GM23338 (cell line): ENCODE data around the gene FAM168B. TPM values are rescaled to one million over a fixed set of nuclear protein-coding genes. Genes with fewer than 3 reads are reported as not detected.
A peak's percentile ranks its signal among the peaks of the same experiment; 100 is the strongest.

Experiments
- ATAC-seq: fragments of 200-7000 bp; cut with Tn5 transposase; 3 replicates; pipeline ENCODE4 v1.9.1; 2020
- DNase-seq: peaks from one replicate; pipeline ENCODE4 v3.0.0-alpha.2; 2015; ENCODE audit warnings: low spot score
- H2AFZ ChIP-seq: fragments of 200-600 bp; sonication (generic); 2 replicates; pipeline ENCODE4 v1.8.0; 2016; ENCODE audit warnings: antibody characterized with exemption, mild to moderate bottlenecking, moderate library complexity
- H3F3A ChIP-seq: fragments of 200-600 bp; sonication (generic); replicated peaks from 2 replicates; pipeline ENCODE4 v1.8.0; 2017; ENCODE audit warnings: antibody characterized with exemption, mixed run types, low read depth
- H3K27ac ChIP-seq: fragments of 200-600 bp; sonication (generic); 2 replicates; pipeline ENCODE4 v1.6.1; 2016; ENCODE audit warnings: low read depth
- H3K27me3 ChIP-seq: fragments of 200-600 bp; sonication (generic); 2 replicates; pipeline ENCODE4 v1.8.0; 2016; ENCODE audit warnings: mild to moderate bottlenecking, mixed run types, moderate library complexity; ENCODE audit not compliant: insufficient read depth
- H3K36me3 ChIP-seq: fragments of 200-600 bp; sonication (generic); 2 replicates; pipeline ENCODE4 v1.8.0; 2016; ENCODE audit warnings: mild to moderate bottlenecking; ENCODE audit not compliant: insufficient read depth
- H3K4me1 ChIP-seq: fragments of 200-600 bp; sonication (generic); 2 replicates; pipeline ENCODE4 v1.8.0; 2016; ENCODE audit warnings: mild to moderate bottlenecking, moderate library complexity; ENCODE audit not compliant: insufficient read depth
- H3K4me2 ChIP-seq: fragments of 200-600 bp; sonication (generic); 2 replicates; pipeline ENCODE4 v1.7.1; 2017; ENCODE audit warnings: mixed run types
- H3K4me3 ChIP-seq: fragments of 200-600 bp; sonication (generic); 2 replicates; pipeline ENCODE4 v1.6.1; 2016; ENCODE audit warnings: mixed run types
- H3K79me2 ChIP-seq: fragments of 200-600 bp; sonication (generic); replicated peaks from 2 replicates; pipeline ENCODE4 v1.8.0; 2017; ENCODE audit warnings: mild to moderate bottlenecking; ENCODE audit not compliant: insufficient read depth
- H3K9me2 ChIP-seq: fragments of 200-600 bp; sonication (generic); 2 replicates; pipeline ENCODE4 v1.8.0; 2017; ENCODE audit not compliant: insufficient read depth
- H4K20me1 ChIP-seq: fragments of 200-600 bp; sonication (generic); replicated peaks from 2 replicates; pipeline ENCODE4 v1.8.0; 2017; ENCODE audit warnings: mild to moderate bottlenecking; ENCODE audit not compliant: insufficient read depth
- H3K27ac Mint-ChIP-seq: 2 replicates; pipeline ENCODE4 v1.8.0; 2020; ENCODE audit warnings: inconsistent platforms, mild to moderate bottlenecking, moderate library complexity, mixed read lengths
- H3K27me3 Mint-ChIP-seq: 3 replicates; pipeline ENCODE4 v1.8.0; 2022; ENCODE audit warnings: low read depth, mild to moderate bottlenecking, moderate library complexity, mixed read lengths, inconsistent platforms; ENCODE audit not compliant: insufficient read depth, poor library complexity
- H3K36me3 Mint-ChIP-seq: 3 replicates; pipeline ENCODE4 v1.8.0; 2021; ENCODE audit warnings: low read depth, mild to moderate bottlenecking, inconsistent platforms, moderate library complexity, mixed read lengths
- H3K4me1 Mint-ChIP-seq: 3 replicates; pipeline ENCODE4 v1.8.0; 2020; ENCODE audit warnings: mild to moderate bottlenecking, inconsistent platforms, mixed read lengths
- H3K4me3 Mint-ChIP-seq: 3 replicates; pipeline ENCODE4 v1.8.0; 2021; ENCODE audit warnings: moderate library complexity, mild to moderate bottlenecking, inconsistent platforms, mixed read lengths
- H3K9me3 Mint-ChIP-seq: 3 replicates; pipeline ENCODE4 v1.8.0; 2020; ENCODE audit warnings: moderate library complexity, mild to moderate bottlenecking, inconsistent platforms, mixed read lengths
- CREB1 ChIP-seq: fragments of 250-450 bp; sonication (Bioruptor Pico); IDR thresholded peaks from 2 replicates; pipeline ENCODE4 v1.5.0; 2020; ENCODE audit warnings: low read depth, mild to moderate bottlenecking, moderate library complexity
- CTCF ChIP-seq, 2 experiments: fragments of 200-600 bp in 1 of 2; sonication (generic) in 1 of 2; conservative IDR thresholded peaks; 2 replicates each; pipeline versions ENCODE4 v1.5.1 to v1.6.1; 2016 to 2017; ENCODE audit warnings: antibody characterized with exemption in 2 of 2, low read depth in 2 of 2, mild to moderate bottlenecking in 2 of 2, moderate library complexity in 1 of 2
- ETS1 ChIP-seq: IDR thresholded peaks from 2 replicates; pipeline ENCODE4 v1.6.1; 2016; ENCODE audit warnings: antibody characterized with exemption
- EZH2 ChIP-seq: fragments of 200-600 bp; sonication (generic); IDR thresholded peaks from one replicate; pipeline ENCODE4 v1.8.0; 2017; ENCODE audit warnings: antibody characterized with exemption, mild to moderate bottlenecking, low read depth; ENCODE audit not compliant: unreplicated experiment
- EZH2phosphoT487 ChIP-seq: fragments of 200-600 bp; sonication (generic); IDR thresholded peaks from one replicate; pipeline ENCODE4 v1.8.1; 2018; ENCODE audit warnings: antibody characterized with exemption; ENCODE audit not compliant: unreplicated experiment
- JUNB ChIP-seq: IDR thresholded peaks from one replicate; pipeline ENCODE4 v1.6.1; 2016; ENCODE audit warnings: antibody characterized with exemption; ENCODE audit not compliant: unreplicated experiment
- NANOG ChIP-seq: IDR thresholded peaks from 2 replicates; pipeline ENCODE4 v1.6.1; 2016; ENCODE audit warnings: antibody characterized with exemption, borderline replicate concordance
- REST ChIP-seq: IDR thresholded peaks from one replicate; pipeline ENCODE4 v1.6.1; 2018; ENCODE audit warnings: antibody characterized with exemption; ENCODE audit not compliant: unreplicated experiment
- STAT1 ChIP-seq: IDR thresholded peaks from one replicate; pipeline ENCODE4 v1.6.1; 2016; ENCODE audit warnings: antibody characterized with exemption; ENCODE audit not compliant: unreplicated experiment
- ZNF114 ChIP-seq: fragments of 250-450 bp; sonication (Bioruptor Pico); IDR thresholded peaks from 2 replicates; pipeline ENCODE4 v1.5.0; 2020; ENCODE audit warnings: mild to moderate bottlenecking, moderate library complexity
- polyA plus RNA-seq: library from polyadenylated mRNA; unstranded; fragments of >200 nt; fragmentation: Nextera tagmentation; extraction: Ambion mirVana; gene quantifications from 2 replicates; pipeline ENCODE4 v1.2.1, GENCODE V29; 2016
- total RNA-seq: library from RNA; depleted of rRNA; stranded (reverse); fragments of >200 nt; shearing (Covaris generic); gene quantifications from 2 replicates; pipeline ENCODE4 v1.2.3, GENCODE V29; 2014

Gene FAM168B
- total and polyA plus RNA-seq, 2 experiments from 2014 or later = 18.8 to 76.8 TPM

- Mint-ChIP-seq H3K4me3 (no peak overlapping the region), H3K27me3 (peaks cover 3% of the 10 kb centered on the region), H3K4me1 (peaks cover 12% of the 10 kb centered on the region), H3K27ac (no peak overlapping the region), H3K9me3 (no peaks in the 10 kb centered on the region), H3K36me3 (peaks cover 82% of the 10 kb centered on the region)
- 0 out of 2 replicates have a peak, but pooled peaks cover 6% of the 10 kb centered on the region for H3F3A ChIP-seq
- H3K36me3 ChIP-seq = peaks cover 33% of the 10 kb centered on the region
- no peak for ATAC-seq
- no peaks in the 10 kb centered on the region for H3K9me2 ChIP-seq
- no peaks in the 10 kb centered on the region for H3K27me3 ChIP-seq
- peaks cover 100% of the 10 kb centered on the region for H3K79me2 ChIP-seq
- H2AFZ ChIP-seq = no peak overlapping the region
- H3K4me1 ChIP-seq = peaks cover 13% of the 10 kb centered on the region
- TF ChIP-seq ETS1 (no peak), NANOG (no peak), CTCF (conservative IDR thresholded peaks at IDR 0.05; ENCODE audit: low read depth in 2 of 2) (no peak), REST (no peak), CREB1 (CRISPR knock-in tag) (no peak), STAT1 (no peak)
- DNase-seq = no peak
- no peak overlapping the region for H3K4me2 ChIP-seq
- peaks cover 88% of the 10 kb centered on the region for H4K20me1 ChIP-seq
- no peak overlapping the region for H3K4me3 ChIP-seq
- H3K27ac ChIP-seq = no peak overlapping the region; the same call in 1 of the 2 replicates
Measured at GRCh38 chr2:131085646-131086045, 7.6 kb downstream of the FAM168B start.

GRCh38 chr2:131081190-131081589 lies 12.1 kb downstream of the FAM168B start:
- Histone ChIP-seq H3K36me3 (peaks cover 35% of the 10 kb centered on the region), H3K4me2 (peak overlapping the region; percentile 58; the same call in 1 of the 2 replicates), H3F3A (0 out of 2 replicates have a peak, but pooled peaks cover 6% of the 10 kb centered on the region), H3K4me3 (no peak overlapping the region), H3K79me2 (peaks cover 100% of the 10 kb centered on the region), H3K4me1 (peaks cover 13% of the 10 kb centered on the region), H2AFZ (no peak overlapping the region), H3K27ac (no peak overlapping the region), H4K20me1 (peaks cover 92% of the 10 kb centered on the region), H3K27me3 (no peaks in the 10 kb centered on the region), H3K9me2 (no peaks in the 10 kb centered on the region)
- peaks cover 85% of the 10 kb centered on the region for H3K36me3 Mint-ChIP-seq
- no peak for DNase-seq
- peak; percentile 57 for ATAC-seq
- H3K9me3 Mint-ChIP-seq = no peaks in the 10 kb centered on the region
- H3K4me1 Mint-ChIP-seq = peaks cover 13% of the 10 kb centered on the region
- peaks cover 3% of the 10 kb centered on the region for H3K27me3 Mint-ChIP-seq
- no peak overlapping the region for H3K27ac Mint-ChIP-seq
- H3K4me3 Mint-ChIP-seq = no peak overlapping the region
- TF ChIP-seq EZH2 = no peak
- TF ChIP-seq ZNF114 = no peak
- no peak for TF ChIP-seq JUNB
- TF ChIP-seq CTCF (conservative IDR thresholded peaks at IDR 0.05; ENCODE audit: low read depth in 2 of 2) = no peak
- no peak for TF ChIP-seq EZH2phosphoT487
